Panc1 (cell line): ENCODE results near the gene USP11. TPM values are rescaled to one million over a fixed set of nuclear protein-coding genes. Genes with fewer than 3 reads are reported as not detected.

Experiments used
- ATAC-seq: fragments of 200-7000 bp; cut with Tn5 transposase; 2 replicates; pipeline ENCODE4 v1.9.1; 2020; ENCODE audit warnings: mild to moderate bottlenecking, moderate library complexity
- BruUV-seq: library from RNA; stranded (reverse); fragments of 400-500 nt; replicated peaks from 2 replicates; lab custom pipeline; 2021; lab: Mats Ljungman, UMichigan
- CTCF ChIA-PET: fragments of 300-600 bp; sonication (Branson Sonifier 250); formaldehyde crosslinking; loops from one replicate; lab custom pipeline; 2022; ENCODE audit warnings: antibody characterized with exemption; lab: Charles Lee
- POLR2A ChIA-PET: fragments of 300-600 bp; sonication (Branson Sonifier 250); formaldehyde crosslinking; loops from one replicate; lab custom pipeline; 2022; ENCODE audit warnings: antibody characterized with exemption; lab: Charles Lee
- DNase-seq: peaks from one replicate; pipeline ENCODE4 v3.0.0-alpha.2; 2010; ENCODE audit warnings: low read depth, low spot score
- H3K27ac ChIP-seq: 2 replicates; pipeline ENCODE4 v1.5.1; 2011; ENCODE audit warnings: mild to moderate bottlenecking, low read length, inconsistent platforms
- H3K27me3 ChIP-seq: fragments of 200-500 bp; sonication (Bioruptor generic); 2 replicates; pipeline ENCODE4 v1.6.0; 2014; ENCODE audit warnings: low read length, inconsistent platforms; ENCODE audit not compliant: control insufficient read depth, insufficient read depth
- H3K36me3 ChIP-seq: fragments of 200-500 bp; sonication (Bioruptor generic); 2 replicates; pipeline ENCODE4 v1.5.1; 2014; ENCODE audit warnings: inconsistent platforms, mild to moderate bottlenecking, low read length, moderate library complexity; ENCODE audit not compliant: control insufficient read depth, insufficient read depth
- H3K4me1 ChIP-seq: 2 replicates; pipeline ENCODE4 v1.5.1; 2011; ENCODE audit warnings: inconsistent platforms, mild to moderate bottlenecking, low read length, moderate library complexity; ENCODE audit not compliant: control insufficient read depth, insufficient read depth
- H3K4me3 ChIP-seq, 2 experiments: 2 replicates each; pipeline ENCODE4 v1.5.1; 2011 to 2012; ENCODE audit warnings: low read depth in 2 of 2, low read length in 2 of 2, mild to moderate bottlenecking in 2 of 2, inconsistent platforms in 1 of 2, moderate library complexity in 1 of 2
- H3K9me3 ChIP-seq: fragments of 200-500 bp; sonication (Bioruptor generic); 2 replicates; pipeline ENCODE4 v1.5.1; 2014; ENCODE audit warnings: low read depth, mild to moderate bottlenecking, inconsistent platforms, low read length, moderate library complexity; ENCODE audit not compliant: control insufficient read depth, insufficient read depth
- POLR2AphosphoS5 ChIP-seq: IDR thresholded peaks from 2 replicates; pipeline ENCODE4 v1.6.1; 2012; ENCODE audit warnings: mild to moderate bottlenecking, low read depth, low read length, moderate library complexity
- SIN3A ChIP-seq: IDR thresholded peaks from 2 replicates; pipeline ENCODE4 v1.6.1; 2012; ENCODE audit warnings: low read depth, mild to moderate bottlenecking, low read length, moderate library complexity, borderline replicate concordance; ENCODE audit not compliant: insufficient read depth
- TCF7L2 ChIP-seq: IDR thresholded peaks from 2 replicates; pipeline ENCODE4 v1.6.1; 2011; ENCODE audit warnings: mild to moderate bottlenecking, low read depth, low read length, inconsistent platforms
- in situ Hi-C: cut with HindIII; loops from 2 replicates; pipeline ENCODE4 v1.10.0; 2016; ENCODE audit warnings: low sequenced_read_pairs, low pct_unique_long_range_greater_than_20kb
- intact Hi-C: fragments of 100-400 bp; cut with micrococcal nuclease; formaldehyde crosslinking; loops from one replicate; pipeline ENCODE4 v1.10.0; 2022; ENCODE audit not compliant: unreplicated experiment
- total RNA-seq: library from RNA; stranded (reverse); gene quantifications from one replicate; pipeline ENCODE4 v1.2.1, GENCODE V29; 2021; ENCODE audit not compliant: unreplicated experiment
- TF ChIP-seq, protein P1 (sequence below): fragments of 450-650 bp; IDR thresholded peaks from 2 replicates; pipeline ENCODE4 v1.5.1; 2017; ENCODE audit warnings: mild to moderate bottlenecking
- TF ChIP-seq, protein P2 (sequence below), 2 experiments: IDR thresholded peaks; 2 replicates each; pipeline ENCODE4 v1.6.1; 2011 to 2012; ENCODE audit warnings: low read depth in 2 of 2, control low read depth in 1 of 2, low read length in 1 of 2, mild to moderate bottlenecking in 1 of 2, moderate library complexity in 1 of 2; ENCODE audit not compliant: insufficient read depth in 1 of 2

Gene USP11
- total RNA-seq, 1 experiment from 2014 or later, result 82.4 TPM

DNA sequence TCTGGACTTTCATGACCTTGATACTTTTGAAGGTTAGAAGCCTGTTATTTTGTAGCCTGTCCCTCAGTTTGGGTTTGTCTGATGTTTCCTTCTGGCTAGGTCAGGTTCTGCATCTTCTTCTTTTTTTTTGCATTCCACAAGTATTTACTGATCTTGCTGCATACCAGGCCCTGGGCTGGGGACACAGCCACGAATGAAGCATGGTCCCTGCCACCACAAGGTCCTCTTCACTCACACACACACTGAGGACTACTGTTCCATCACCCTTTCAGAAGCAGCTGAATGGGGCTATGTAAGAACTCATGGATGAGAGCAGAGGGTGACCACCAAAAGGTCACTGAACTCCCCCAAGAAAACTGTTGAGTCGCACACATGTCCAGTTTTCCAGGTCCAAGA lies 39.2 kb downstream of the USP11 start:
- no peak overlapping the region for H3K27ac ChIP-seq
- no TSS peak for BruUV-seq
- ATAC-seq (no peak), DNase-seq (no peak)
- POLR2A ChIA-PET, result interaction anchor here (0.7 kb wide), 1 partner anchor 1234 kb away, joined by 10 read pairs; no protein-coding TSS in a partner anchor
- intact Hi-C loops, result no loop called here
- no peaks in the 10 kb centered on the region for H3K36me3 ChIP-seq
- H3K27me3 ChIP-seq, result no peaks in the 10 kb centered on the region
- CTCF ChIA-PET, result no interaction called here
- H3K4me1 ChIP-seq, result no peaks in the 10 kb centered on the region
- H3K9me3 ChIP-seq, result no peaks in the 10 kb centered on the region
- in situ Hi-C loops, result no loop called here
- TF ChIP-seq, protein P1, sequence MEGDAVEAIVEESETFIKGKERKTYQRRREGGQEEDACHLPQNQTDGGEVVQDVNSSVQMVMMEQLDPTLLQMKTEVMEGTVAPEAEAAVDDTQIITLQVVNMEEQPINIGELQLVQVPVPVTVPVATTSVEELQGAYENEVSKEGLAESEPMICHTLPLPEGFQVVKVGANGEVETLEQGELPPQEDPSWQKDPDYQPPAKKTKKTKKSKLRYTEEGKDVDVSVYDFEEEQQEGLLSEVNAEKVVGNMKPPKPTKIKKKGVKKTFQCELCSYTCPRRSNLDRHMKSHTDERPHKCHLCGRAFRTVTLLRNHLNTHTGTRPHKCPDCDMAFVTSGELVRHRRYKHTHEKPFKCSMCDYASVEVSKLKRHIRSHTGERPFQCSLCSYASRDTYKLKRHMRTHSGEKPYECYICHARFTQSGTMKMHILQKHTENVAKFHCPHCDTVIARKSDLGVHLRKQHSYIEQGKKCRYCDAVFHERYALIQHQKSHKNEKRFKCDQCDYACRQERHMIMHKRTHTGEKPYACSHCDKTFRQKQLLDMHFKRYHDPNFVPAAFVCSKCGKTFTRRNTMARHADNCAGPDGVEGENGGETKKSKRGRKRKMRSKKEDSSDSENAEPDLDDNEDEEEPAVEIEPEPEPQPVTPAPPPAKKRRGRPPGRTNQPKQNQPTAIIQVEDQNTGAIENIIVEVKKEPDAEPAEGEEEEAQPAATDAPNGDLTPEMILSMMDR, result no peak
- TF ChIP-seq, protein P2, sequence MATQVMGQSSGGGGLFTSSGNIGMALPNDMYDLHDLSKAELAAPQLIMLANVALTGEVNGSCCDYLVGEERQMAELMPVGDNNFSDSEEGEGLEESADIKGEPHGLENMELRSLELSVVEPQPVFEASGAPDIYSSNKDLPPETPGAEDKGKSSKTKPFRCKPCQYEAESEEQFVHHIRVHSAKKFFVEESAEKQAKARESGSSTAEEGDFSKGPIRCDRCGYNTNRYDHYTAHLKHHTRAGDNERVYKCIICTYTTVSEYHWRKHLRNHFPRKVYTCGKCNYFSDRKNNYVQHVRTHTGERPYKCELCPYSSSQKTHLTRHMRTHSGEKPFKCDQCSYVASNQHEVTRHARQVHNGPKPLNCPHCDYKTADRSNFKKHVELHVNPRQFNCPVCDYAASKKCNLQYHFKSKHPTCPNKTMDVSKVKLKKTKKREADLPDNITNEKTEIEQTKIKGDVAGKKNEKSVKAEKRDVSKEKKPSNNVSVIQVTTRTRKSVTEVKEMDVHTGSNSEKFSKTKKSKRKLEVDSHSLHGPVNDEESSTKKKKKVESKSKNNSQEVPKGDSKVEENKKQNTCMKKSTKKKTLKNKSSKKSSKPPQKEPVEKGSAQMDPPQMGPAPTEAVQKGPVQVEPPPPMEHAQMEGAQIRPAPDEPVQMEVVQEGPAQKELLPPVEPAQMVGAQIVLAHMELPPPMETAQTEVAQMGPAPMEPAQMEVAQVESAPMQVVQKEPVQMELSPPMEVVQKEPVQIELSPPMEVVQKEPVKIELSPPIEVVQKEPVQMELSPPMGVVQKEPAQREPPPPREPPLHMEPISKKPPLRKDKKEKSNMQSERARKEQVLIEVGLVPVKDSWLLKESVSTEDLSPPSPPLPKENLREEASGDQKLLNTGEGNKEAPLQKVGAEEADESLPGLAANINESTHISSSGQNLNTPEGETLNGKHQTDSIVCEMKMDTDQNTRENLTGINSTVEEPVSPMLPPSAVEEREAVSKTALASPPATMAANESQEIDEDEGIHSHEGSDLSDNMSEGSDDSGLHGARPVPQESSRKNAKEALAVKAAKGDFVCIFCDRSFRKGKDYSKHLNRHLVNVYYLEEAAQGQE (IDR thresholded peaks at IDR 0.05; ENCODE audit: insufficient read depth in 1 of 2, low read depth in 2 of 2, low read length in 1 of 2), result no peak
- no peak for TF ChIP-seq TCF7L2
- TF ChIP-seq POLR2AphosphoS5, result no peak
- TF ChIP-seq SIN3A, result no peak
- H3K4me3 ChIP-seq, result no peak overlapping the region

DNA sequence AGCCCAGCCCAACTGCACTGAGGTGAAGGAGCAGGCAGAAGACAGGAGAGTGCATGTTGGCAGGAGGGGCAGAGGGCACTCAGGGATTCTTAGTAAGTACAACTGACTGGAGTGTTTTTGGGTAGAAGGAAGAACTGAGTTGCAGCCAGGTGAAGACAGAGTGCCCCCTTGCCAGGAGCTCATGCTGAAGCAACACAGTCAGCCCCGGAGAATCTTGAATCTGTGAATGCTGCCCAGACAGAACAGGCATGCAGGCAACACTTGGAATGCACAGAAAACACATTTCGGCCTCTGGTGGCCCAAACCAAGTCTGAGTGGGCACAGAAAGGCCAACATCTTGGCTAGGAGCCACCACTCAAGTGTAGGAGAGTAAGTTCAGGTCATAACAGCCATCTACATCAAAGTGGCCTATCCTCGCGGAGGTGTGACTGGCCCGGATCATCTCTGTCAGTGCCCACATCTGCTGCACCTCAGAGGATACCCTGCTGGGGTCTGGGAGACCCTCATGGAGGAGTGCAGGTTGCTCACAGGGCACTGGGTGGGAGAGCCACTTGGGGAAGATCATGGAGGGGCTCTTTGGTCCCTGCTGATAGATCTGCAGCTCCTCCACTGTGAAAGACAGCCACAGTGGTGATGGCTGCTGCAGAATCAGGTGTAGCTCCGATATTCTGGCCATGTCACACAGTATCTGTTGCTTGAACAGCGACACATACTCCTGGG lies 40.4 kb downstream of the USP11 start:
- H3K27ac ChIP-seq, result no peak overlapping the region
- in situ Hi-C loops (no loop called here), intact Hi-C loops (no loop called here)
- DNase-seq (no peak), ATAC-seq (no peak)
- no peaks in the 10 kb centered on the region for H3K36me3 ChIP-seq
- CTCF ChIA-PET, result interaction anchor here (0.6 kb wide), 1 partner anchor 11 kb away, joined by 4 read pairs; no protein-coding TSS in a partner anchor
- no peaks in the 10 kb centered on the region for H3K27me3 ChIP-seq
- no peaks in the 10 kb centered on the region for H3K4me1 ChIP-seq
- no peak overlapping the region for H3K4me3 ChIP-seq
- BruUV-seq, result no TSS peak
- POLR2A ChIA-PET, result no interaction called here
- no peaks in the 10 kb centered on the region for H3K9me3 ChIP-seq
- TF ChIP-seq, protein P1, result no peak
- TF ChIP-seq, protein P2 (IDR thresholded peaks at IDR 0.05; ENCODE audit: insufficient read depth in 1 of 2, low read depth in 2 of 2, low read length in 1 of 2), result no peak
- TF ChIP-seq SIN3A, result no peak
- no peak for TF ChIP-seq TCF7L2
- no peak for TF ChIP-seq POLR2AphosphoS5
